DOHH2 (cell line): ENCODE results near the gene RAB40C.

Source experiments
- H3F3A ChIP-seq: fragments of 200-600 bp; sonication (generic), shearing (Covaris generic); 2 replicates; pipeline ENCODE4 v1.6.0; 2016; ENCODE audit warnings: antibody characterized with exemption, mild to moderate bottlenecking; ENCODE audit not compliant: control insufficient read depth, insufficient read depth
- H3K27ac ChIP-seq: fragments of 200-600 bp; sonication (generic); 2 replicates; pipeline ENCODE4 v1.5.1; 2014; ENCODE audit warnings: low read depth, mild to moderate bottlenecking, low read length, moderate library complexity
- H3K27me3 ChIP-seq: fragments of 200-600 bp; sonication (generic); 2 replicates; pipeline ENCODE4 v1.6.1; 2014; ENCODE audit warnings: mild to moderate bottlenecking, low read length, mixed read lengths; ENCODE audit not compliant: control insufficient read depth
- H3K36me3 ChIP-seq: fragments of 200-600 bp; sonication (generic); 2 replicates; pipeline ENCODE4 v1.6.1; 2014; ENCODE audit warnings: mild to moderate bottlenecking, low read length, moderate library complexity, mixed read lengths; ENCODE audit not compliant: control insufficient read depth
- H3K4me1 ChIP-seq: fragments of 200-600 bp; sonication (generic); 2 replicates; pipeline ENCODE4 v1.6.1; 2014; ENCODE audit warnings: mild to moderate bottlenecking, low read length, mixed read lengths; ENCODE audit not compliant: control insufficient read depth
- H3K4me2 ChIP-seq: fragments of 200-600 bp; sonication (generic); 2 replicates; pipeline ENCODE4 v1.6.0; 2014; ENCODE audit warnings: mild to moderate bottlenecking, low read length, moderate library complexity
- H3K4me3 ChIP-seq: fragments of 200-600 bp; sonication (generic); 2 replicates; pipeline ENCODE4 v1.5.1; 2014; ENCODE audit warnings: mild to moderate bottlenecking, low read length, mixed read lengths
- H3K79me2 ChIP-seq: fragments of 200-600 bp; sonication (generic); 2 replicates; pipeline ENCODE4 v1.6.1; 2014; ENCODE audit warnings: mild to moderate bottlenecking, low read length, mixed read lengths; ENCODE audit not compliant: control insufficient read depth
- H3K9me2 ChIP-seq: fragments of 200-600 bp; sonication (generic); replicated peaks from 2 replicates; pipeline ENCODE4 v1.6.1; 2014; ENCODE audit warnings: mild to moderate bottlenecking, low read length, mixed read lengths; ENCODE audit not compliant: control insufficient read depth
- H3K9me3 ChIP-seq: fragments of 200-600 bp; sonication (generic); 2 replicates; pipeline ENCODE4 v1.6.1; 2014; ENCODE audit warnings: antibody characterized with exemption, low read length, mixed read lengths; ENCODE audit not compliant: control insufficient read depth, insufficient read depth
- H4K20me1 ChIP-seq: fragments of 200-600 bp; sonication (generic); 2 replicates; pipeline ENCODE4 v1.6.0; 2014; ENCODE audit warnings: low read depth, mild to moderate bottlenecking, antibody characterized with exemption, low read length, moderate library complexity; ENCODE audit not compliant: control insufficient read depth, insufficient read depth
- CTCF ChIP-seq: fragments of 200-600 bp; sonication (generic); IDR thresholded peaks from one replicate; pipeline ENCODE4 v1.5.1; 2014; ENCODE audit warnings: antibody characterized with exemption, mild to moderate bottlenecking, low read depth, low read length; ENCODE audit not compliant: poor library complexity, severe bottlenecking
- EZH2phosphoT487 ChIP-seq: fragments of 200-600 bp; sonication (generic); IDR thresholded peaks from 2 replicates; pipeline ENCODE4 v1.6.1; 2017; ENCODE audit warnings: borderline replicate concordance, mild to moderate bottlenecking, antibody characterized with exemption, low read length, moderate library complexity, mixed read lengths

The RAB40C gene

GRCh38 chr16:583815-584591, 5.9 kb upstream of the RAB40C start:
- Histone ChIP-seq H3K4me1 (peaks cover 9% of the 10 kb centered on the region), H3K4me2 (no peak overlapping the region), H3K9me3 (no peaks in the 10 kb centered on the region), H3K79me2 (peaks cover 19% of the 10 kb centered on the region), H4K20me1 (no peaks in the 10 kb centered on the region), H3K4me3 (no peak overlapping the region), H3K9me2 (no peaks in the 10 kb centered on the region), H3K27me3 (no peaks in the 10 kb centered on the region), H3K27ac (no peak overlapping the region), H3F3A (no peaks in the 10 kb centered on the region; the same call in 1 of the 2 replicates), H3K36me3 (peaks cover 9% of the 10 kb centered on the region)
- TF ChIP-seq CTCF: no peak
- TF ChIP-seq EZH2phosphoT487: no peak

GRCh38 chr16:585351-585750, 4.5 kb upstream of the RAB40C start:
- no peaks in the 10 kb centered on the region for H3K27me3 ChIP-seq
- H3F3A ChIP-seq: no peaks in the 10 kb centered on the region; the same call in 1 of the 2 replicates
- peaks cover 21% of the 10 kb centered on the region for H3K79me2 ChIP-seq
- H3K27ac ChIP-seq: no peak overlapping the region
- H3K9me3 ChIP-seq: no peaks in the 10 kb centered on the region
- no peaks in the 10 kb centered on the region for H4K20me1 ChIP-seq
- TF ChIP-seq CTCF (no peak), EZH2phosphoT487 (no peak)
- no peak overlapping the region for H3K4me3 ChIP-seq
- peaks cover 9% of the 10 kb centered on the region for H3K36me3 ChIP-seq
- peaks cover 9% of the 10 kb centered on the region for H3K4me1 ChIP-seq
- H3K4me2 ChIP-seq: no peak overlapping the region
- H3K9me2 ChIP-seq: no peaks in the 10 kb centered on the region

- no peak for TF ChIP-seq EZH2phosphoT487
- no peak for TF ChIP-seq CTCF
- Histone ChIP-seq H3K79me2 (peaks cover 29% of the 10 kb centered on the region), H3K4me1 (peaks cover 17% of the 10 kb centered on the region), H3K4me2 (no peak overlapping the region), H3K9me3 (no peaks in the 10 kb centered on the region), H3K9me2 (no peaks in the 10 kb centered on the region), H3K36me3 (peaks cover 9% of the 10 kb centered on the region), H4K20me1 (peaks cover 4% of the 10 kb centered on the region; the same call in 1 of the 2 replicates), H3K27me3 (no peaks in the 10 kb centered on the region), H3K4me3 (no peak overlapping the region), H3K27ac (no peak overlapping the region), H3F3A (no peaks in the 10 kb centered on the region; the same call in 1 of the 2 replicates)
Observed at GRCh38 chr16:586047-586644, 3.7 kb upstream of the RAB40C start.
